Stimulated activated CD8-positive, alpha-beta memory T cell treated with anti-CD3 and anti-CD28 coated beads, Interleukin-15, amount 100 ng/mL, for 24 hours (primary cell): ENCODE data around the gene ESRRA.

Source experiments
- DNase-seq: peaks from one replicate; pipeline ENCODE4 v3.0.0-alpha.2; 2020; ENCODE audit warnings: low read depth

Gene ESRRA

GRCh38 chr11:64275031-64275800, 30.1 kb upstream of the ESRRA start:
- DNase-seq, result no peak

- DNase-seq, result no peak
These were observed 29.5 kb upstream of the ESRRA start for GRCh38 chr11:64275841-64276240.

- DNase-seq, result no peak
These were observed 28.5 kb upstream of the ESRRA start for GRCh38 chr11:64276653-64277431.

GRCh38 chr11:64278576-64279190, 26.6 kb upstream of the ESRRA start:
- no peak for DNase-seq

- no peak for DNase-seq
These were observed 23.2 kb upstream of the ESRRA start for GRCh38 chr11:64281957-64282770.

- no peak for DNase-seq
These were observed 22.2 kb upstream of the ESRRA start for GRCh38 chr11:64283092-64283491.

- DNase-seq, result peak; percentile 90
These were observed 21.0 kb upstream of the ESRRA start, which contains the start of gene BAD for GRCh38 chr11:64284048-64284961. TSS of gene BAD (minus strand) at chr11:64284665. CDS start at chr11:64284368, 297 bp downstream.

GRCh38 chr11:64284962-64285884, 20.1 kb upstream of the ESRRA start, which contains the start of gene GPR137:
TSS of gene GPR137 (plus strand) at chr11:64285848. CDS start at chr11:64286525, 677 bp downstream.
- DNase-seq, result peak; percentile 95

GRCh38 chr11:64285885-64286800, 19.2 kb upstream of the ESRRA start:
- no peak for DNase-seq

- DNase-seq, result no peak
These were observed 18.5 kb upstream of the ESRRA start for GRCh38 chr11:64286801-64287159.

- no peak for DNase-seq
These were observed 17.5 kb upstream of the ESRRA start for GRCh38 chr11:64287676-64288352.

- DNase-seq, result no peak
These were observed 17.0 kb upstream of the ESRRA start for GRCh38 chr11:64288353-64288750.

GRCh38 chr11:64289002-64289564, 16.2 kb upstream of the ESRRA start:
- DNase-seq, result no peak

GRCh38 chr11:64290352-64291261, 14.7 kb upstream of the ESRRA start:
- no peak for DNase-seq

GRCh38 chr11:64291262-64291751, 14.0 kb upstream of the ESRRA start, which contains the start of gene KCNK4:
TSS of gene KCNK4 (plus strand) at chr11:64291302. CDS start at chr11:64293019, 1,717 bp downstream.
- no peak for DNase-seq

GRCh38 chr11:64291752-64292459, 13.4 kb upstream of the ESRRA start:
- DNase-seq, result no peak
